ENCODE measurements around the gene FRYL. TPM values are rescaled to one million over a fixed set of nuclear protein-coding genes. Genes with fewer than 3 reads are reported as not detected.

FRYL gene
- total and polyA plus RNA-seq, 2 donors, result 33.2 to 44.2 TPM

DNA sequence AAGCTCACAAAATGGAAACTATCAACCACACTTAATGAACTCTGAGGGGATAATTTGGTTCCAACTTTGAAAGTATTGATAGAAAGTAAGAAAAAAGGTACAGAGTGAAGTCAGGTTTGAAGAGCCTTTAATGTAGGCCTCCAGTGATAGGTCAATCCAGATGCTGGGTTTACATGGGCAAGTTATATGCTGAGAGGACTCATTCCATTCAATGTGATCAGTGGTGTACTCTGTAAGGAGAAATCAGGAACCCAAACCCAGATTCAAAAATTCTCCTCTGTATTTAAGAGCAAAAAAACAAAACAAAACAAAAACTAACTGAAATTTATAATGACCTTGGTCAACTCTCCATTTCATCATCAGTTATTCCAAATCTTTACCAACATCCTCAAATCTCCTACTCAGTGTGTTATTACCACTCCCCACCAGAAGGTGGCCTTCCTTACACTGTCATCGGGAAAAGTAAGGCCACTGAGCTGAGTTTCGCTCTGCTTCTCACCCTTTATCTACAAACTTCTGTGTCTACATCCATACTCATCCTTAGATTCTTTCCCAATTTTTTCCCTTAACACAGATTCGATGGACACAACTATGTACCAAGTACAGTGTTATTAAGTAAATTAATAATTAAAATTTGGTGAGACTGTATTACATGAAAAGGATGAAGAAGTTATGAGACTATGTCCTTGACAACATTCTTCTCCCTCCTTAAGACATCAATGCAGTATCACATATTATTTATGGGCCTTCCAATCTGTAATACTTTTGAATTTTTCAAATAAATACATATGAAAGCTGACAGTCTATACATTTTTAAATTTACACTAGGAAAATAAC, 201.7 kb downstream of the FRYL start:
- H3K36me3 ChIP-seq (ENCODE audit: control insufficient read depth in 2 of 2, insufficient read depth in 2 of 2, low read length in 1 of 2), result peaks cover 14 to 30% of the 10 kb centered on the region in 2 donors
- 30% methylated on average over 3 of the region's 3 CpGs for WGBS

DNA sequence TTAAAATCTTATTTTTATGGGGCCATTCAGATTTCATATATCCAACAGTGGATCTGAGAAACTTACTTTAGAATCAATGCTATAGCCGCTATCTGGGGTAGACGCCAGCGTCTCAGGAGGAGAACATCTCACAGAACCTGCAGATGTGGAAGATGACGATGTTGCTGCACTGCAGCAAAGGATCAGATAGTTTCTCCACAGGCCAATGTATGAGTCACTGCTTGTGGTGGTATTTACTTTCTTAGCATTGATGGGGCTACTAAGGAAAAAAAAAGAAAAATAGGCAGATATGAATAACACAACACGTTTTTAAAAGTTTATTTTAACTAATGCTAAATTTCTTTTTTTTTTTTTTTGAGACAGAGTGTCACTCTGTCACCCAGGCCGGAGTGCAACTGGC, 204.1 kb downstream of the FRYL start:
- H3K27ac ChIP-seq (ENCODE audit: low read depth in 1 of 2, low read length in 1 of 2), result no peak overlapping the region
- no peaks in the 10 kb centered on the region for H3K4me1 ChIP-seq (ENCODE audit: control insufficient read depth in 2 of 2, insufficient read depth in 2 of 2, low read length in 2 of 2)
- no peak overlapping the region for H3K4me3 ChIP-seq (ENCODE audit: low read length in 2 of 2)
- DNase-seq (ENCODE audit: low read depth in 6 of 9, low spot score in 9 of 9), result no peak
- no peaks in the 10 kb centered on the region for H3K27me3 ChIP-seq (ENCODE audit: control insufficient read depth in 2 of 2, insufficient read depth in 1 of 2, low read length in 1 of 2)
- H3K9me3 ChIP-seq (ENCODE audit: control insufficient read depth in 2 of 2, insufficient read depth in 1 of 2, low read length in 1 of 2), result no peaks in the 10 kb centered on the region
- H3K36me3 ChIP-seq (ENCODE audit: control insufficient read depth in 2 of 2, insufficient read depth in 2 of 2, low read length in 1 of 2), result peaks cover 17 to 33% of the 10 kb centered on the region in 2 donors
- 99% methylated on average over 6 of the region's 6 CpGs for WGBS

More for the DNA sequence above, 201.7 kb downstream of the FRYL start:
- no peak overlapping the region for H3K4me3 ChIP-seq (ENCODE audit: low read length in 2 of 2)
- no peaks in the 10 kb centered on the region for H3K27me3 ChIP-seq (ENCODE audit: control insufficient read depth in 2 of 2, insufficient read depth in 1 of 2, low read length in 1 of 2)
- peak; percentile 13 to 76 (median 47) for DNase-seq (ENCODE audit: low read depth in 6 of 9, low spot score in 9 of 9)
- no peaks in the 10 kb centered on the region for H3K9me3 ChIP-seq (ENCODE audit: control insufficient read depth in 2 of 2, insufficient read depth in 1 of 2, low read length in 1 of 2)
- no peak overlapping the region for H3K27ac ChIP-seq (ENCODE audit: low read depth in 1 of 2, low read length in 1 of 2)
- no peaks in the 10 kb centered on the region for H3K4me1 ChIP-seq (ENCODE audit: control insufficient read depth in 2 of 2, insufficient read depth in 2 of 2, low read length in 2 of 2)

- no peaks in the 10 kb centered on the region for H3K4me1 ChIP-seq (ENCODE audit: control insufficient read depth in 2 of 2, insufficient read depth in 2 of 2, low read length in 2 of 2)
- H3K9me3 ChIP-seq (ENCODE audit: control insufficient read depth in 2 of 2, insufficient read depth in 1 of 2, low read length in 1 of 2), result no peaks in the 10 kb centered on the region
- peaks cover 24 to 63% of the 10 kb centered on the region in 2 donors for H3K36me3 ChIP-seq (ENCODE audit: control insufficient read depth in 2 of 2, insufficient read depth in 2 of 2, low read length in 1 of 2)
- no peak overlapping the region for H3K27ac ChIP-seq (ENCODE audit: low read depth in 1 of 2, low read length in 1 of 2)
- no peak for DNase-seq (ENCODE audit: low read depth in 6 of 9, low spot score in 9 of 9)
- no peaks in the 10 kb centered on the region for H3K27me3 ChIP-seq (ENCODE audit: control insufficient read depth in 2 of 2, insufficient read depth in 1 of 2, low read length in 1 of 2)
- WGBS, result 98% methylated on average over 1 of the region's 1 CpG
- H3K4me3 ChIP-seq (ENCODE audit: low read length in 2 of 2), result no peak overlapping the region
Observed at GRCh38 chr4:48571471-48571870, 208.6 kb downstream of the FRYL start.

DNA sequence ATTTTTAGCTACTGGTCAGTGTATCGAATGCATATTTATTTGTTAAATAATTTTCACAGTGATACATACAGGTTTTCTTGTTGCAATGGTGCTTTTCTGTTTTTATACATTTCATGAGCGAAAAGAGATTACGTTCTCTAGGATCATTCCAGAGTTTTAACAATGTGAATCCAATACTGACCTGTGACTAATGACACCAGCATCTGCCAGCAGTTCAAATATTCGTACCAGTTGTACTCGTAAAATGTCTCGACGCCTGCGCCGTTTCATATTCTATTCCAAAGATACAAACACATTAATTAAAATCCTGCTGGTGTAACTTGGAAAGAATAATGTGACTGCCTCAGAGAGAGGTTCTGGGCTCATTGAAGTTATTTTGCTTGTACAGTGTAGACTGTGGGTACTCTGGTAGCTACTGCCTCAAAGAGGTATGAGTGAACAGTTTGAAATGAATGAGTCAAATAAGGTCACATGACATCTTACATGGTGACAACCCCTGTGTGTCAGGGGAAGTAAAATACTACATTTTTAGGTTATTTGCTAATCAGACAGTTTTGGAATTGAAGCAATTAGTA, 209.3 kb downstream of the FRYL start:
- DNase-seq (ENCODE audit: low read depth in 6 of 9, low spot score in 9 of 9), result no peak
- H3K36me3 ChIP-seq (ENCODE audit: control insufficient read depth in 2 of 2, insufficient read depth in 2 of 2, low read length in 1 of 2), result peaks cover 17 to 64% of the 10 kb centered on the region in 2 donors
- 99% methylated on average over 9 of the region's 9 CpGs for WGBS
- no peak overlapping the region for H3K4me3 ChIP-seq (ENCODE audit: low read length in 2 of 2)
- no peaks in the 10 kb centered on the region for H3K4me1 ChIP-seq (ENCODE audit: control insufficient read depth in 2 of 2, insufficient read depth in 2 of 2, low read length in 2 of 2)
- no peaks in the 10 kb centered on the region for H3K27me3 ChIP-seq (ENCODE audit: control insufficient read depth in 2 of 2, insufficient read depth in 1 of 2, low read length in 1 of 2)
- no peak overlapping the region for H3K27ac ChIP-seq (ENCODE audit: low read depth in 1 of 2, low read length in 1 of 2)
- no peaks in the 10 kb centered on the region for H3K9me3 ChIP-seq (ENCODE audit: control insufficient read depth in 2 of 2, insufficient read depth in 1 of 2, low read length in 1 of 2)

GRCh38 chr4:48566034-48566384, 214.1 kb downstream of the FRYL start:
- Histone ChIP-seq H3K36me3 (ENCODE audit: control insufficient read depth in 2 of 2, insufficient read depth in 2 of 2, low read length in 1 of 2) (peaks cover 9 to 53% of the 10 kb centered on the region in 2 donors), H3K4me3 (ENCODE audit: low read length in 2 of 2) (no peak overlapping the region)

GRCh38 chr4:48565362-48566033, 214.6 kb downstream of the FRYL start:
- Histone ChIP-seq H3K27me3 (ENCODE audit: control insufficient read depth in 2 of 2, insufficient read depth in 1 of 2, low read length in 1 of 2) (no peaks in the 10 kb centered on the region), H3K9me3 (ENCODE audit: control insufficient read depth in 2 of 2, insufficient read depth in 1 of 2, low read length in 1 of 2) (no peaks in the 10 kb centered on the region), H3K4me3 (ENCODE audit: low read length in 2 of 2) (no peak overlapping the region), H3K4me1 (ENCODE audit: control insufficient read depth in 2 of 2, insufficient read depth in 2 of 2, low read length in 2 of 2) (no peaks in the 10 kb centered on the region), H3K36me3 (ENCODE audit: control insufficient read depth in 2 of 2, insufficient read depth in 2 of 2, low read length in 1 of 2) (peaks cover 6 to 53% of the 10 kb centered on the region in 2 donors), H3K27ac (ENCODE audit: low read depth in 1 of 2, low read length in 1 of 2) (no peak overlapping the region)
- DNase-seq (ENCODE audit: low read depth in 6 of 9, low spot score in 9 of 9), result no peak
- WGBS, result 98% methylated on average over 5 of the region's 5 CpGs

More at GRCh38 chr4:48566034-48566384, 214.1 kb downstream of the FRYL start:
- Histone ChIP-seq H3K4me1 (ENCODE audit: control insufficient read depth in 2 of 2, insufficient read depth in 2 of 2, low read length in 2 of 2) (no peaks in the 10 kb centered on the region), H3K9me3 (ENCODE audit: control insufficient read depth in 2 of 2, insufficient read depth in 1 of 2, low read length in 1 of 2) (no peaks in the 10 kb centered on the region), H3K27ac (ENCODE audit: low read depth in 1 of 2, low read length in 1 of 2) (no peak overlapping the region), H3K27me3 (ENCODE audit: control insufficient read depth in 2 of 2, insufficient read depth in 1 of 2, low read length in 1 of 2) (no peaks in the 10 kb centered on the region)
- WGBS, result 98% methylated on average over 3 of the region's 3 CpGs
- DNase-seq (ENCODE audit: low read depth in 6 of 9, low spot score in 9 of 9), result no peak

DNA sequence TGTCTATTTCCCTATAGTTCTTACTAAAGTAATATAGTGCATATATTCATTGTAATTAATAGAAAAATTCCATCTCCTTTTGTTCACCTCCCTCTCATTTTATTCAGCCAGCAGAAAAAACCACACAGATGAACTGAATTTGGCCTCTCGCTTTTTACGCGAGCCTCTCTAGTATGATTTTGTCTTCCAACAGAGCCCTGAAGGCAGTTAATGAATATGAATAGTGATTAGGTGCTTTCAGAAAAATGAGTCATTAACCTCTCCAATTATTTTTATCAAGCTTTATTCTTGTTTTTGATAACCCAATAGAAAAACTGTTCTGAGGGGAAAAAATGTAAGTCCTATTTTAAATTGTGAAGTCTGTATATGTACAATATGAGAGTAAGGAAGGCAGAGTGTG, 215.9 kb downstream of the FRYL start:
- H3K4me1 ChIP-seq (ENCODE audit: control insufficient read depth in 2 of 2, insufficient read depth in 2 of 2, low read length in 2 of 2), result no peaks in the 10 kb centered on the region
- H3K9me3 ChIP-seq (ENCODE audit: control insufficient read depth in 2 of 2, insufficient read depth in 1 of 2, low read length in 1 of 2), result no peaks in the 10 kb centered on the region
- 97% methylated on average over 3 of the region's 3 CpGs for WGBS
- H3K4me3 ChIP-seq (ENCODE audit: low read length in 2 of 2), result no peak overlapping the region
- H3K27me3 ChIP-seq (ENCODE audit: control insufficient read depth in 2 of 2, insufficient read depth in 1 of 2, low read length in 1 of 2), result no peaks in the 10 kb centered on the region
- H3K36me3 ChIP-seq (ENCODE audit: control insufficient read depth in 2 of 2, insufficient read depth in 2 of 2, low read length in 1 of 2), result peaks cover 3 to 50% of the 10 kb centered on the region in 2 donors
- DNase-seq (ENCODE audit: low read depth in 6 of 9, low spot score in 9 of 9), result no peak
- no peak overlapping the region for H3K27ac ChIP-seq (ENCODE audit: low read depth in 1 of 2, low read length in 1 of 2)

- DNase-seq (ENCODE audit: low read depth in 6 of 9, low spot score in 9 of 9), result no peak
- peaks cover 34 to 63% of the 10 kb centered on the region in 2 donors for H3K36me3 ChIP-seq (ENCODE audit: control insufficient read depth in 2 of 2, insufficient read depth in 2 of 2, low read length in 1 of 2)
- no peak overlapping the region for H3K4me3 ChIP-seq (ENCODE audit: low read length in 2 of 2)
- H3K27ac ChIP-seq (ENCODE audit: low read depth in 1 of 2, low read length in 1 of 2), result no peak overlapping the region
- H3K9me3 ChIP-seq (ENCODE audit: control insufficient read depth in 2 of 2, insufficient read depth in 1 of 2, low read length in 1 of 2), result no peaks in the 10 kb centered on the region
- H3K4me1 ChIP-seq (ENCODE audit: control insufficient read depth in 2 of 2, insufficient read depth in 2 of 2, low read length in 2 of 2), result no peaks in the 10 kb centered on the region
- WGBS, result 98% methylated on average over 3 of the region's 3 CpGs
- H3K27me3 ChIP-seq (ENCODE audit: control insufficient read depth in 2 of 2, insufficient read depth in 1 of 2, low read length in 1 of 2), result no peaks in the 10 kb centered on the region
Observed at GRCh38 chr4:48558819-48559218, 221.3 kb downstream of the FRYL start.

- no peaks in the 10 kb centered on the region for H3K27me3 ChIP-seq (ENCODE audit: control insufficient read depth in 2 of 2, insufficient read depth in 1 of 2, low read length in 1 of 2)
- H3K4me1 ChIP-seq (ENCODE audit: control insufficient read depth in 2 of 2, insufficient read depth in 2 of 2, low read length in 2 of 2), result no peaks in the 10 kb centered on the region
- 100% methylated on average over 1 of the region's 1 CpG for WGBS
- H3K9me3 ChIP-seq (ENCODE audit: control insufficient read depth in 2 of 2, insufficient read depth in 1 of 2, low read length in 1 of 2), result no peaks in the 10 kb centered on the region
- no peak overlapping the region for H3K27ac ChIP-seq (ENCODE audit: low read depth in 1 of 2, low read length in 1 of 2)
- DNase-seq (ENCODE audit: low read depth in 6 of 9, low spot score in 9 of 9), result no peak
- peaks cover 34 to 59% of the 10 kb centered on the region in 2 donors for H3K36me3 ChIP-seq (ENCODE audit: control insufficient read depth in 2 of 2, insufficient read depth in 2 of 2, low read length in 1 of 2)
- no peak overlapping the region for H3K4me3 ChIP-seq (ENCODE audit: low read length in 2 of 2)
Observed at GRCh38 chr4:48558026-48558425, 222.1 kb downstream of the FRYL start.

Measured in thymus (tissue), 11 donors.